Panc1 (cell line): Measurements from ENCODE around the gene KIF12. TPM values are rescaled to one million over a fixed set of nuclear protein-coding genes. Genes with fewer than 3 reads are reported as not detected.

Experiments used
- ATAC-seq: fragments of 200-7000 bp; cut with Tn5 transposase; 2 replicates; pipeline ENCODE4 v1.9.1; 2020; ENCODE audit warnings: mild to moderate bottlenecking, moderate library complexity
- BruUV-seq: library from RNA; stranded (reverse); fragments of 400-500 nt; replicated peaks from 2 replicates; lab custom pipeline; 2021; lab: Mats Ljungman, UMichigan
- CTCF ChIA-PET: fragments of 300-600 bp; sonication (Branson Sonifier 250); formaldehyde crosslinking; loops from one replicate; lab custom pipeline; 2022; ENCODE audit warnings: antibody characterized with exemption; lab: Charles Lee
- POLR2A ChIA-PET: fragments of 300-600 bp; sonication (Branson Sonifier 250); formaldehyde crosslinking; loops from one replicate; lab custom pipeline; 2022; ENCODE audit warnings: antibody characterized with exemption; lab: Charles Lee
- DNase-seq: peaks from one replicate; pipeline ENCODE4 v3.0.0-alpha.2; 2010; ENCODE audit warnings: low read depth, low spot score
- H3K27ac ChIP-seq: 2 replicates; pipeline ENCODE4 v1.5.1; 2011; ENCODE audit warnings: mild to moderate bottlenecking, low read length, inconsistent platforms
- H3K27me3 ChIP-seq: fragments of 200-500 bp; sonication (Bioruptor generic); 2 replicates; pipeline ENCODE4 v1.6.0; 2014; ENCODE audit warnings: low read length, inconsistent platforms; ENCODE audit not compliant: control insufficient read depth, insufficient read depth
- H3K36me3 ChIP-seq: fragments of 200-500 bp; sonication (Bioruptor generic); 2 replicates; pipeline ENCODE4 v1.5.1; 2014; ENCODE audit warnings: inconsistent platforms, mild to moderate bottlenecking, low read length, moderate library complexity; ENCODE audit not compliant: control insufficient read depth, insufficient read depth
- H3K4me1 ChIP-seq: 2 replicates; pipeline ENCODE4 v1.5.1; 2011; ENCODE audit warnings: inconsistent platforms, mild to moderate bottlenecking, low read length, moderate library complexity; ENCODE audit not compliant: control insufficient read depth, insufficient read depth
- H3K4me3 ChIP-seq, 2 experiments: 2 replicates each; pipeline ENCODE4 v1.5.1; 2011 to 2012; ENCODE audit warnings: low read depth in 2 of 2, low read length in 2 of 2, mild to moderate bottlenecking in 2 of 2, inconsistent platforms in 1 of 2, moderate library complexity in 1 of 2
- H3K9me3 ChIP-seq: fragments of 200-500 bp; sonication (Bioruptor generic); 2 replicates; pipeline ENCODE4 v1.5.1; 2014; ENCODE audit warnings: low read depth, mild to moderate bottlenecking, inconsistent platforms, low read length, moderate library complexity; ENCODE audit not compliant: control insufficient read depth, insufficient read depth
- CTCF ChIP-seq: fragments of 450-650 bp; IDR thresholded peaks from 2 replicates; pipeline ENCODE4 v1.5.1; 2017; ENCODE audit warnings: mild to moderate bottlenecking
- POLR2AphosphoS5 ChIP-seq: IDR thresholded peaks from 2 replicates; pipeline ENCODE4 v1.6.1; 2012; ENCODE audit warnings: mild to moderate bottlenecking, low read depth, low read length, moderate library complexity
- REST ChIP-seq, 2 experiments: IDR thresholded peaks; 2 replicates each; pipeline ENCODE4 v1.6.1; 2011 to 2012; ENCODE audit warnings: low read depth in 2 of 2, control low read depth in 1 of 2, low read length in 1 of 2, mild to moderate bottlenecking in 1 of 2, moderate library complexity in 1 of 2; ENCODE audit not compliant: insufficient read depth in 1 of 2
- SIN3A ChIP-seq: IDR thresholded peaks from 2 replicates; pipeline ENCODE4 v1.6.1; 2012; ENCODE audit warnings: low read depth, mild to moderate bottlenecking, low read length, moderate library complexity, borderline replicate concordance; ENCODE audit not compliant: insufficient read depth
- TCF7L2 ChIP-seq: IDR thresholded peaks from 2 replicates; pipeline ENCODE4 v1.6.1; 2011; ENCODE audit warnings: mild to moderate bottlenecking, low read depth, low read length, inconsistent platforms
- in situ Hi-C: cut with HindIII; loops from 2 replicates; pipeline ENCODE4 v1.10.0; 2016; ENCODE audit warnings: low sequenced_read_pairs, low pct_unique_long_range_greater_than_20kb
- intact Hi-C: fragments of 100-400 bp; cut with micrococcal nuclease; formaldehyde crosslinking; loops from one replicate; pipeline ENCODE4 v1.10.0; 2022; ENCODE audit not compliant: unreplicated experiment
- total RNA-seq: library from RNA; stranded (reverse); gene quantifications from one replicate; pipeline ENCODE4 v1.2.1, GENCODE V29; 2021; ENCODE audit not compliant: unreplicated experiment

KIF12 gene
- total RNA-seq, 1 experiment from 2014 or later: 0.87 TPM

- ChIA-PET POLR2A (no interaction called here), CTCF (no interaction called here)
- ATAC-seq: no peak
- in situ Hi-C loops (no loop called here), intact Hi-C loops (no loop called here)
- TF ChIP-seq SIN3A (no peak), TCF7L2 (no peak), CTCF (no peak), REST (IDR thresholded peaks at IDR 0.05; ENCODE audit: insufficient read depth in 1 of 2, low read depth in 2 of 2, low read length in 1 of 2) (no peak), POLR2AphosphoS5 (no peak)
- Histone ChIP-seq H3K4me3 (no peak overlapping the region), H3K4me1 (no peaks in the 10 kb centered on the region), H3K9me3 (no peaks in the 10 kb centered on the region), H3K27ac (no peak overlapping the region), H3K36me3 (no peaks in the 10 kb centered on the region), H3K27me3 (no peaks in the 10 kb centered on the region; the same call in 1 of the 2 replicates)
- no peak for DNase-seq
- BruUV-seq: no TSS peak
Observed at GRCh38 chr9:114117614-114117995, 18.5 kb upstream of the KIF12 start.

DNA sequence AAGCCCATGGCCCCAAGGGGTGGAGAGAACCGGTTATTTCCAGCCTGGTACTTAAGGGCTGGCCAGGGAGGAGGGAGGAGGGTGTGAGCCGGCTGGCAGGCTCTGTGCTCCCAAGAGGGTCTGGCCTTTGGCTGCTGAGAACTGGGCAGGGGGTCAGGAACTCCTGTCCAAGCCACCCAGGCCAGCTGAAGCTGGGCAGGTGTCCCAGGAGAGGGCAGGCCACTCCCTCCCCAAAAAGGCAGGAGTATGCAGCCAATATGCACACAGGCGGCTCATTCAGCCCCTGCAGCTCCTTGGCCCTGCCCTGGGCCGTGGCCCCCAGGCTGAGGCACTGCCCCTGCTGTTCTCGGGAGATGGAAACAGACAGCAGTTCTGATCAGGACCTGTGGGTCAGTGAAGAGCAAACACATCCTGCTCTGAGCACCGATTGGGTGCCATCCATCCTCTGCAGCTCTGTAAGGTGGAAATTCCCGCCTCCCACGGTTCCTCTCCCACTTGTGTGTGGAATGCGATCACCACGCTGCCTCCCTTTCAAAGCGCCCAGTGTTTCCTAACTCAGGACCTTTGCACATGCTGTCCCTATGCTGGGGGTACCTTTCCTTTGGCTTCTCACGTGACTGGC lies 17.1 kb upstream of the KIF12 start:
- TF ChIP-seq POLR2AphosphoS5 (no peak), REST (IDR thresholded peaks at IDR 0.05; ENCODE audit: insufficient read depth in 1 of 2, low read depth in 2 of 2, low read length in 1 of 2) (no peak)
- intact Hi-C loops: no loop called here
- POLR2A ChIA-PET: no interaction called here
- ATAC-seq (no peak), DNase-seq (no peak)
- no peaks in the 10 kb centered on the region for H3K36me3 ChIP-seq
- no peak overlapping the region for H3K27ac ChIP-seq
- H3K4me1 ChIP-seq: no peaks in the 10 kb centered on the region
- in situ Hi-C loops: no loop called here
- H3K4me3 ChIP-seq: no peak overlapping the region
- CTCF ChIA-PET: no interaction called here
- no peaks in the 10 kb centered on the region; the same call in 1 of the 2 replicates for H3K27me3 ChIP-seq
- no peaks in the 10 kb centered on the region for H3K9me3 ChIP-seq
- BruUV-seq: no TSS peak
